Activated T-helper 9 cell treated with anti-CD3 and anti-CD28 coated beads, Interleukin-2, amount 50 U/mL, for 16 hours (primary cell): ENCODE data around the gene SNCG.
A peak's percentile ranks its signal among the peaks of the same experiment; 100 is the strongest.

Source experiments
- DNase-seq: peaks from one replicate; pipeline ENCODE4 v3.0.0-alpha.2; 2020; ENCODE audit warnings: low read depth

Gene SNCG

DNA sequence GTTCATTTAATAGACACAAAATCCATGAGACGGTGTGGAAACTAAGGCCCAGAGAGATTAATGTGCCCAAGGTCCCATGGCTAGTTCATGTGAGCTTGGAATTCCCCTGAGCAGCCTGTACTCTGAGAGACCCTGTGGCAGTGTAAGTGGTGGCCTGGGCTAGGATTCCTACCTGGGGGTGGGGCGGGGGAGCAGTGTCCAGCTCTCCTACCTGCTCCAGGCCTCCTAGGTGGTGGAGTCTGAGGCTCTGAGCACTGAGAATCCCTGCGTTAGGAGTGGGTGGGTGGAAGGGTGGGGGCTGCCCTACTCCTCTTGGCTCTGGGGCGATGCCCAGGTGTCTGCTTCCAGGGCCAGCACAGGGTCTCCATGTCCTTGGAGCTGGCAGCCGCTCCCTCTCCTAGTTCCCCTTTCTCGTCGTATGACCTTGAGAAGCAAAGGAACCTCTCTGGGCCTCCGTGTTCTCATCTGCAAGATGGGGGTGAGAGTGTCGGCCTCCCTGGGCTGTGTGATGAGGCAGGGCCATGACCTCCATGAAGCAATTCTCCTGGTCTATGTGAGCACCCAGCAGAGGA lies 2.5 kb downstream of the SNCG start:
- no peak for DNase-seq

DNA sequence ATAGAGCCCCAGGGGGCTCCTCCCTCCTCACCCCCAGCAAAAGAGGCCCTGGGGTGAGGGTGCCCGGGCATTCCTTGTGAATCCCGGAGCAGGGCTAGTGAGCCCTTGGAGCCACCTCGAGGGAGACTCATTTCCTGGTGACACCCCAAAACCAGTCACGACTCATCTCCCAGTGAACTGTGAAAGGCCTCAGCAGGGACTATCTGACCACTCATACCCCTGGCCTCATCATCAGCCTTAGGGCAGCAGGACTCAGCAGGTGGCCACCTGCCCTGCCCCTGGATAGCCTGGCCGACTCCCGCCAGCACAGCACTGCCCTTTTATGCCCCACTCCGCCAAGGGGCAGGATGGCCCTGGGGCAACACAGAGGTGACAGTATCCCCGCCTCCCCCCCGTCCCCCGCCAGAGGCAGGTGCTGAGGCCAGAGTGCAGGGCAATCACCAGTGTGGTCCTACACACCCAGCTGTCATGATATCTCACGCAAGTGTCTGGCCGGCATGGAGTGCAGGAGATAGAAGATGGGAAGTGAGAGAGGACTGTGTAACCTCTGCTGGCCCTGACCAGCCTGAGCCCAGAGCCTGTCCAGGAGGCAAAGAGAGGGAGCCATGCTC lies 3.2 kb downstream of the SNCG start:
- no peak for DNase-seq

DNA sequence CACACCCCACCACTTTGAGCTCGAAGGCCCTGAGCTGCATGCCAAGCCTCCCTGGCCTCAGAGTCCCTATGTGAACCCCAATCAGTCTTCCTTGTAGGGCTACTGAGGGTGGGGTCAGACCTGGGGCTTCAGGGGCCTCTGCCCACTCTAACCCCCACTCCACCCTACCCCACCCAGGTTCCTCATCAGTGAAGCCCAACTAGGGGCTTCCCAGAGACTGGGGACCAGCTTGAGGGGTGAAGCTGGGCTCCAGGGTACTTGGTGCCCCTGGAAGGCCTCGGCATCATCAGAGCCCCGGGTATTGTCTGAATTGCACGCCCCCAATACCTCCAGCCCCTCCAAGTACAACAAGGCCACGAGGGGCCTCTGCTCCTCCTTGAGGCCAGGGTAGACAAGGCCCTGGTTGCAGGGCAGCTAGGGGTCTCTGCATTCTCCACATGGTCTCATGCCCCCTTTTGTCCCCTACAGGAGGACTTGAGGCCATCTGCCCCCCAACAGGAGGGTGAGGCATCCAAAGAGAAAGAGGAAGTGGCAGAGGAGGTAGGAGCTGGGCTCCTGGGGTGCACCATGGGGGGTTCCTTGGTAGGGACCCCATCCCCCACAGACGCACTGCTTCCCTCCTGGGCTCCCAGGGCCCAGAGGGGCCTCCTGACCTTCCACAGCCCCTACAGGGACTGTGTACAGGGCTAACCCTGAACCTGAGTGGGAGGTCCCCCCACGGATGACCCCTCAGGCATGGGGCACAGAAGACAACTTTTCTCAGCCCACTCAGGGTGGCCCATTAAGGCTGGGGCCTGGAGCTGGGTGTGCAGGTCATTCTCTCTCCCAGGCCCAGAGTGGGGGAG lies 4.0 kb downstream of the SNCG start:
- DNase-seq, result no peak

DNA sequence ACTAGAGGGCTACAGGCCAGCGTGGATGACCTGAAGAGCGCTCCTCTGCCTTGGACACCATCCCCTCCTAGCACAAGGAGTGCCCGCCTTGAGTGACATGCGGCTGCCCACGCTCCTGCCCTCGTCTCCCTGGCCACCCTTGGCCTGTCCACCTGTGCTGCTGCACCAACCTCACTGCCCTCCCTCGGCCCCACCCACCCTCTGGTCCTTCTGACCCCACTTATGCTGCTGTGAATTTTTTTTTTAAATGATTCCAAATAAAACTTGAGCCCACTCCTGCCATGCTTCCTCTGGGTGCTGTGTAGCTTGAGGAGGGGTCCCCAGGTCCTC lies 4.5 kb downstream of the SNCG start:
- DNase-seq, result no peak

DNA sequence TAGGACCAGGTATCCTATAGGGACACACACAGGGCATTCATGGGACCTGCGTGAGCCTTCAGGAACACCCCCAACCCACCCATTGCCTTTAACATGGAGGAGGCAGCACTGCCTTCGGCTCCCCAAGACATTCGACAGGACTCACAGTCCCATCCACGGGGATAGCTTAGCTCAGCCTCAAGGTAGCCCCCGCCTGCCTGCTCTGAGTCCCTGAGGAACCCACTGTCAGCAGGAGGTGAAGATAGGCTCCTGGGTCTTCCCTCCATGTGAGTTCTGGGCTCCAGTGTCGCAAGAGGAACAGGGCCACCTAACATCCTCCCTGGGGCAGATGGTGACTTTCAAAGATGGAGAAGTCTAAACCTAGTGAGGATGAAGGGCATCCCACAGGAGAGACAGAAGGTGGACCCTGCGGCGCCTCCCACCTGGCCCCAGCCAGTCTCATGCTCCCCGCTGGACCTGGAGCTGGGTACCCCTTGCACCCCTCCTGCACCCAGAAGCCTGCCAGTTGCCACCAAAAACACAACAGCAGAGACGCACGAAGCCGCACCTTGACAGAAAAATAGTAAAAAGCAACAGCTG lies 5.0 kb downstream of the SNCG start:
- no peak for DNase-seq

DNA sequence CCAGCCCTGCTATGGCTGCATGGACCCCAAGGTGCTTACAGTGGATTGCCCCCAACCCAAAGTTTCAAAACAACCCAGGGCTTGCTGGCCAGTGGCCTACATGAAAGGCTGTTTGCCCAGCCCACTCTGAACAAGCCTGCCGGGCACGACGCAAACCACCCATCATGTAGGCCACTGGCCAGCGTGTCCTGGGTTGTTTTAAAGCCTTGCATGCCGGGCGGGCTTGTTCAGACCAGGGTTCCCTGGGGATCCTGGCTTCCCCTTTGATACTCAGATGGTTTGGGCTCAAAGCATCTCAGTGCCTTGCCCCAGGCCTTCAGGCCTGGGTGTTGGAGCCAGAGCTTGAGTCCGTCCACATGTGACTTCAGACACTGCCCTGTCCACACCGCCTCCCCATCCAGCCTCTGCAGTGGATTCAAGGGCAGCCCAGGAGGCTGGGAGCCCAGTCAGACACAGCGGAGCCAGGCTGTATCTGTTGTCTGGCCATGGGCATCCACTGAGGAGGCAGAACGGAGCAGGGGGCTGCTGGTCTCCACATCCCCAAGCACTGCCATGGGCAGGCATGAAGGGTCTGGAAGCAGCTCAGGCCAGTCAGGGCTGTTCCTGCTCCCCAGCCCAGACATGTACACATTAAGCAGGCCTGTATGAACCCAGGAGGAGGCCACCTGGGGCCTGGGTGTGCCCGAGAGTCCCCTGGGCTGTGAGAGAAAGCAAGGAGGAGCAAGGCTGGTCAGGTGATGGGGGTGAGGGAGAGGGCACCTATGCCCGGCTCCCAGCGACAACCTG lies 5.9 kb downstream of the SNCG start:
- DNase-seq, result no peak

DNA sequence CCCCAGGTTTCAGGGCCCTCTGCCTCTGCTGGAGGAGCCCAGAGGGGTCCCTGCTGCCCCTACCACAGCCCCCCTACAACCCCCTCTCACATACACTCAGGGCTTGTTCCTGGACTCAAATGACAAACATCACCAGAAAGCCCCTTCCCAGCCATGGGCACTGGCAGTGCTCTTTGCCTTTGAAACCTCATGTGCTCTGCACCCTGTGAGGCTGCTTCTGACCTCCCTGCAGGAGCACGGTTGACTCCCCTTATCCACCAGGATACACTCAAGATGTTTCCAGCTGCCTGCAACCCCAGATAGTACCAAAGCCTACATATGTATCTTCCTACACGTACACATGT lies 6.4 kb downstream of the SNCG start:
- no peak for DNase-seq

DNA sequence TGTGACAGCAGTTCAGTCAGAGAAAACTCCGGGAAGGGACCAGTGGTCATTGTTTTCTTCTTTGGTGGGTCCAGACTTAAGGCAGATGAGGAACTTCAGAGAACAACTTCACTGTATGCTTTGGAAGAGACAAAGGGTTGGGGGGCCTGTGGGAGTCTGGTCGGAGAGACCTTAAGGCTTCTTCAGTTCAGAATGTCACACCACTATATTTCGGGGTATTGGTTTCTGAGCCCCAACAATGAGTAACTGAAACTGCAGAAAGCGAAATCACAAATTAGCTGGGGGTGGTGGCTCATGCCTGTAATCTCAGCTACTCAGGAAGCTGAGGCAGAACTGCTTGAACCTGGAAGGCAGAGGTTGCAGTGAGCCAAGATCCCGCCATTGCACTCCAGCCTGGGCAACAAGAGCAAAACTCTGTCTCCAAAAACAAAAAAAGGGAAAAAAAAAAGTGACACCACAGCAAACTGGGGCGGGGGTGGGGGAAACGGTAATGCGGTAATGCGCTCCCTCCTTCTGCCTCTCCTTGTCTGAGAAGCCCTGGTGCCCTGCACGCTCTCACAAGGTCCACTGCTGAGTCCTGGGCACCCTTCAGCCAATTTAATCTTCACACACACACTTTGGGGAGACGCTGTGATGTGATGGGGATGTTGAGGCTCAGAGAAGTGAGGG lies 7.7 kb downstream of the SNCG start:
- no peak for DNase-seq

DNA sequence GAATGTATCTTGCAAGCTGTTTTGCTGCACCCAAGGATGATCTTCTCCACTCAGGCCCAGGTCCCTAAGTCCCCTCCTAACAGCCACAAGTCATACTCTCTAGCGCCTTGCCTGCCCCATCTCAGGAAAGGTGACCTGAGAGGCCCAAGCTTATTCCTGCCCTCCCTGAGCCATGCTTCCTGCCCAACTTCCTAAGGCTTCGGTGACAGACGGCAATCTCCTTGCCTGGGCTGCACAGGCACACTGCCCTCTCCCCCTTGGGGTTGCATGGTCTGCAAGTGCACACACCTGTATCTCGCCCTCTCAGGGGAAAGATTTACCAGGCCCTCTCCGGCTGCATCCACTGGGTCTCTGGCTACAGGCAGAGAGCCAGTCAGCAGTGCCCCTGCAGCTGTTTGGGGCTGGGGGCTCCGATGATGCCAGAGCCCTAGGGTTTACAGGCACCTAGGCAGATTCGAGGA lies 9.1 kb downstream of the SNCG start:
- no peak for DNase-seq

DNA sequence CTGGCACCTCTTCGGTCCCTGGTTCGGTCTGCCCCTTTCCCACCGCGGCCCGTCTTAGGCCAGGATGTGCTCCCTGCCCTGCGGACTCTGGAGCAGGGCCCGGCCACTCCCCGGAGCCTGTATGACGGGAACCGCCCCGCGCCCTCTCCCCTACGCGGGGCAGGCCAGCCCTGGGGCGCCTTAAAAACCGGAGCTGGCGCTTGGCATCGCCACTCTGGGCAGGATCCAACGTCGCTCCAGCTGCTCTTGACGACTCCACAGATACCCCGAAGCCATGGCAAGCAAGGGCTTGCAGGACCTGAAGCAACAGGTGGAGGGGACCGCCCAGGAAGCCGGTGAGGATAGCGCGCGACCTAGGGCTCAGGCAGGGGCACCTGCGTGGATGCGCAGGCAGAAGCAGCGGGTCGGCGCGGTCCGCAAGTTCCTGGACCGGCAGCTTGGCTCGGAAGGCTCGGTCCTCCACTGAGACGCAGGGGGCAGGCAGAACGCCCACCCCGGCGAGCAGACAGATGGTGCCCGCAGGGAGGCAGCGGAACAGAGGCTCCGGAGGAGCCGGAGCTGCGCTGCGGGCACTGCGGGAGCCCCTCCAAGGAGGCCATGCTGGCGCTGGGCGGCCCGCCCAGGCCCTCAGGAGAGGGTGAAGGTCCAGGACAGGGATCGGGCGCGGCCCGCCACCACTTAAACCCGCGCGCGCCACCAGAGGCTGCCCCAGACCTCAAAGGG lies 10.0 kb downstream of the SNCG start, which contains the start of gene ADIRF:
TSS of gene ADIRF (plus strand) at position 212 of the 723 bp plus-strand sequence. CDS start at position 275, 63 bp downstream.
- no peak for DNase-seq

DNA sequence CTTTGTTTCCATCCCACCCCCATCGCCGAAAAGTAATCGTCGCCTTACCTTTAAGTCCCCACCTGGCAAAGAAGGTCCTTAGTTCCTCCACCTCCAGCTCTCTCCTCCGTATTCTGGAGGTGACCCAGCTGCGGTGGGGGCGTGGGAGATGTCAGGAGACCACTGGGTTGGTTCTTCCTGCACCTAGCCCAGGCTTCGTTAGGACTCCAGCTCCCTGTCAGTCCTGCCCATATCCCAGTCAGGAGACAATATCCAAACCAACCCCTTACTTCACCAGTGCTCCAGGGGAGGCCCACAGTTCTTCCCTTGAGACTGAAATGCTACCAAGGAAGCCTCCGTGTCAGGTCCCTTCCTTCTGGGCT lies 10.6 kb downstream of the SNCG start:
- no peak for DNase-seq

DNA sequence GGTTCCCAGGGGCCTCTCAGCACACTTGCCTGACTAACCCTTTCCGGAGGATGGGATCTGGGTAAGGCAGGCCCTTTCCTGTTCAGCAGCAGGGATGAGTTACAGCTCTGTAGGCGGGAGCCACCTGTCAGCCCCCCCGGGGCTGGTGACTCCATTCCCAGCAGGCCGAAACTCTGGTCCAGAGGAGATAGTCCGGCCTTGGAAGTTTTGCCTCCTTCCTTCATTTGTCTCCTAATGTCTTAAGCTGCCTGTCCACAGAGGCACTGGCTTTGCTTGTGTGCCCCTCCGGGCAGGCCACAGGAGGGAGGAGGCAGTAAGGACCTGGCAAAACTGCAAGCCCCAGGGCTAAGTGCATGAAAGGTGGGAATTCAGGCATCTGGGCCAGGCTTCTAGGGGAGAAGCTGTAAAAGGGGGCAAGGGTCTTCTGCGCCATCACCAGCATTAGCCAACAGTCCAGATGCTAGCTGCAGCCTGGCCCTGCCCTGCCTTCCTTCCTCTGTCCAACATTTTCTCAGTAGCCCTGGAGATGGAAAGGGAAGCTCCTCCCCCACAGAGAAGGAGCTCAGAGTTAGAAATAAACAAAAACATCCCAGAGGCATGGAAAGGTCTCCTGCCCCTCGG lies 11.1 kb downstream of the SNCG start:
- no peak for DNase-seq

DNA sequence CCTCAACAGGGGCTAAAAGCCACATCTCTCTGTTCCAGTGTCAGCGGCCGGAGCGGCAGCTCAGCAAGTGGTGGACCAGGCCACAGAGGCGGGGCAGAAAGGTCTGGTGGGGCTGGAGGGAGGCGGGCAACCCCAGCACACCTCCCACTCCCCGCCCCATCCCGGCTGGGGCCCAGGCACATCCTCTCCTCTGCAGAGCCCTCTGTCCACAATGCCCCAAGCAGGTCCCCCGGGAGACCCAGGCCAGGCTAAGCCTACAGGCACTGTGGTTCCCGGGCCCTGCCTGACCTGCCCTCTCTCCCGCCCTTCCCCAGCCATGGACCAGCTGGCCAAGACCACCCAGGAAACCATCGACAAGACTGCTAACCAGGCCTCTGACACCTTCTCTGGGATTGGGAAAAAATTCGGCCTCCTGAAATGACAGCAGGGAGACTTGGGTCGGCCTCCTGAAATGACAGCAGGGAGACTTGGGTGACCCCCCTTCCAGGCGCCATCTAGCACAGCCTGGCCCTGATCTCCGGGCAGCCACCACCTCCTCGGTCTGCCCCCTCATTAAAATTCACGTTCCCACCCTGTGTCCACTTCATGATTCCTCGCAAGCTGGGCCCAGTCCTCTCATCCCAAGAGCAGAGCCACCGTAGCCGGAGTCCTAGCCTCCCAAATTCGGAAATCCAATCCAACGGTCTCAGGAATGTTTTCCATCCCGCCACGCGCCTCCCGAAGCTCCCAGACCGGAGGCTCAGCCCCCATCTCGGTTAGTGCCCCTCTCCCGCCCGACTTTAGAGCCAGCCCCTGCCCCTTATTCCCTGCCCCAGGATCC lies 12.0 kb downstream of the SNCG start:
- DNase-seq, result no peak

DNA sequence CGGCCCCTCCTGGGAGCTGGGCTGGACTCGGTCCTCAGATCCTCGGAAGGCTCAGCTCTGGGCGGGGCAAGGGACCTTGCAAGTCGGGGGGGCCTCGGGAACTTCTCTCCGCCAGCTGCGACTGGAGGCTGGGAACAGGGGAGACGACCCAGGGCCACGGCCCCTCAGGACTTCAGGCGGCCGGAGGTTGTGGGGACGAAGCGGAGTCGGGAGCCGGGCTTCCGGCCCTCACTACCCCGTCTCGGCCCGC lies 12.5 kb downstream of the SNCG start:
- no peak for DNase-seq

DNA sequence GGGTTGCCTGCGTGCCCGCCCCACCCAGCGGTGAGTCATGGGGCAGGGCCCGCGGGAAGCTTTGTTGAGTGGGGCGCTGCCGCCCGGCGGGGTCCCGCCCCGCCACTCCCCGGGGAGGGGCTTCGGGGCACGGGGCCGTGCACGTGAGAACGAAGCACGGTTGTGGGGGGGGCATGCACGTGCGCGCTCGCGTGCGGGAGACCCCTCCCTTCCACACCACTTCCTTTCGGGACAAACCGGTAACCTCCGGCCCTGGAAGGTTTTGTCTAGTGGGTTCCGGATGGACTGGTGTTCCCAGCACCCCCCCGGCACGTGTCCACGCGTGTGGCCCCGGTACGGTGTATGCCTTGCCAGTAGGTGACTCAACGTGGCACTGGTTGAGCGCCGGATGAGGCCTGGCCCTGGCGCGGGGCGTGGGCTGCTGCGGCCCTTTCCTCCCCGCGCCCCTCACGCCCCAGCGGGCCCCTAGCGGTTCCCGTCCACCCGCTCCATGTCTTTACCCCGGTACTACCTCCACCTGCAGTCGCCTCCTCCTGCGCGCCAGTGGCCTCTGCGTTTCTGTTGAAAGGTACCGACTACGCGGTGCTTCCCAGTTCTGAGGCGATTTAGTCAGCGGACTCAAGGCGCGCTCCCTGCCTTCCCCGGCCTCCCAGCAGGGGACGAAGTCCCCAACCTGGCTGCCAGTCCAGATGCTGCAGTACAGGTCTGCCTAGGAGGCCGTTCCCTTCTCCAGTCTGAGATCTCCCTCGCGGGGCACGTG lies 13.0 kb downstream of the SNCG start:
- DNase-seq, result peak; percentile 83

DNA sequence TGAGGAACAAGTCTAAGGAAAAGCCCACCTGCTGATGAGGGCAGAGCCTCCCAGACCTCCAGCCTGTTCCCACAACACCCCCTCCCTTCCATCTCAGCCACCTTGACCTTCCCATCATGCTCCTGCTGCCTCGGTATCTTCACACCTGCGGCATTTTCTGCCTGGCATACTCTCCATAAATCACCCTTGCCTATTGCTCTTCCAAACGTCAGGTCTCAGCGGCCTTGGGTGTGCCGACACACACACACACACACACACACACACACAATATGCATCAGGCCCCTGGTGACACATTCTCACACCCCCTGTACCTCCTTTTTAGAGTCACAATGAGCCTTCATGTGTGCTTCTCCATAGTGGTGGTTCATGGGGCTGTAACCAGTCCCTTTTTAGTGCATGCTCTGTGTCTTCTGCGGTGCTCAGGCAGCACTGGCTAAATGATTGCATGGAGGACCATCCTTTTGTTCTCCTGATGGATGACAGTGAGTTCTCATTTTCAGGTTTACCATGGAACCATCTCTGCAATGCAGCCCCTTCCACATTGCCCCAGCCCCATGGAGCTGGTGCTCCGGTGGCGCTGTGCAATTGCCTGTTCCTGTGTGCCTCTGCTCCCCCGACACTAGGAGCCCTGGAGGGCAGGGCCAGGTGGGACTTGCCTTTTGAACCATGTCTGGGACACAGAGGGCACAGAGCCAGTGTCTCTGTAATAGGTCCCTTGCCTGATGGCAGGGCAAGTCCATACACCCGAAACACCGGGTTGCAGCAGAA lies 14.4 kb downstream of the SNCG start:
- DNase-seq, result no peak

DNA sequence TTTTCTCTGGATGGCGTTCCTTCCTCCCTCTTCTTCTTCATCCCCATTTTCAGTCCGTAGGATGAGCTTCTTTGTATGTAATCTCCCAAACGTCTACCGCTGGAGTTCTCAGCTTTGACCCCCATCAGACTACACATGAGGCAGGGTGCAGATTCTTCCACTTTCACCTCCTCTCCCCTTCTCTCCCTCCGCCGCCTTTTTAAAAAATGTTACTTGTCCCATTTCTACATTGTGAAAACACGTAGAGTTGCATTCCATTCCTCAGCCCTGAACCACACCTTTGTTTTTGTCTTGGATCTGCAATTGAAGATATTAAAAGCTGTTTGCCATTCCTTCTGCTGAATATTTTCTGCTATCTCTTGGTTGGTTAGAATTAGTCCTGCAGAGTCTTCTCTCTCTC lies 16.1 kb downstream of the SNCG start:
- no peak for DNase-seq

DNA sequence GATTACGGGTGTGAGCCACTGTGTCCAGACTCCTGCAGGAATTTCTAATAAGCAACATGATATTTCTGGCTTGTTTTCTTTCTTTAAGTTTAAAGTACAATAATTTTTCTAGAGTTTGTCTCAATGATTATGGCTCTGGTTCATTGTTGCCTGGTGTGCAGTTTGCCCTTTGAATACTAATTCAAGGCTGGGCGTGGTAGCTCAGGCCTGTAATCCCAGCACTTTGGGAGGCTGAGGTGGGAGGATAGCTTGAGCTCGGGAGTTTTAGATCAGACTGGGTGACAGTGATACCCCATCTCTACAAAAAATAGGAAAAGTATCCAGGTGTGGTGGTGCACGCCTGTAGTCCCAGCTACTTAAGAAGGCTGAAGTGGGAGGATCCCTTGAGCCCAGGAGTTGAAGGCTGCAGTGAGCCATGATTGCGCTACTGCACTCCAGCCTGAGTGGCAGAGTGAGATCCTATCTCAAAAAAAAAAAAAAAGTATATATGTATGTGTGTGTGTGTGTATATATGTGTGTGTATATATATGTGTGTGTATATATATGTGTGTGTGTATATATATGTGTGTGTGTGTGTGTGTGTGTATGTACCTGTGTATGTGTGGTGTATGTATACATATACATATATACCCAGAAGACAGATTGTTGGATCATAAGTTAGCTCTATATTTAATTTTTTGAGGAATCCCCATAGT lies 18.1 kb downstream of the SNCG start:
- no peak for DNase-seq
